ENCODE data around the gene MYLK.

The MYLK gene

DNA sequence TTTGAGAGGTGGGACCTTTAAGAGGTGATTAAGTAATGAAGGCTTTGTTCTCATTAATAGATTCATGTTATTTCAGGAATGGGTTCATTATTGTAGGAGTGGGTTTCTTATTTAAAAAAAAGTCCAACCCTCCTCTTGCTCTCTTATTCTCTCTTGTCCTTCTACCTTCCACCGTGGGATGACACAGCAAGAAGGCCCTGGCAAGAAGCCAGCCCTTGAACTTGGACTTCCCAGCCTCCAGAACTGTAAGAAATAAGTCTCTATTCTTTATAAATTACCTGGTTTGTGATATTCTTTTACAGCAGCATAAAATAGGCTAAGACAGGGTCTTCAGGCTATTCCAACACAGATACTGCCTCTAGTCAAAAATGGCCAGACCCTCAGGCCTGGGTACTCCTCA lies 62.2 kb downstream of the MYLK start:
- no peak for DNase-seq (ENCODE audit: low read depth)

DNA sequence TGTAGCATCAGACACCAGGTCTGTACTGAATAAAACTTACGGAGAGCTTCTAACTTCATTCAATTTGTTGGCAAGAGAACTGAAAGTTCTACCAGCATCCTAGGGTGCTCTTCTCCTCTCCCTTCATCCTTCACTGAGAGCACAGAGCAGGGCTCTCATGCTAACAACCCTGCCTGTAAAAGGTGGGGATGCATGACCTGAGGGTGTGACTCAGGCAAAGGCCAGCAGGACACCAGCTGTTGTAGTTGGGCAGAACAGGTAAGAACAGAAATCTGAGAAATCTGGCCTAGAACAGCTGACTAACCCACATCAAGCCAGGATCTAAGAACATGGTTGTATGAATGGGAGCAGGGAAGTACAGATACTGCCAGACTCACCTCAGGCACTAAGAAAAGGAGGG lies 64.2 kb downstream of the MYLK start:
- DNase-seq (ENCODE audit: low read depth), result no peak

DNA sequence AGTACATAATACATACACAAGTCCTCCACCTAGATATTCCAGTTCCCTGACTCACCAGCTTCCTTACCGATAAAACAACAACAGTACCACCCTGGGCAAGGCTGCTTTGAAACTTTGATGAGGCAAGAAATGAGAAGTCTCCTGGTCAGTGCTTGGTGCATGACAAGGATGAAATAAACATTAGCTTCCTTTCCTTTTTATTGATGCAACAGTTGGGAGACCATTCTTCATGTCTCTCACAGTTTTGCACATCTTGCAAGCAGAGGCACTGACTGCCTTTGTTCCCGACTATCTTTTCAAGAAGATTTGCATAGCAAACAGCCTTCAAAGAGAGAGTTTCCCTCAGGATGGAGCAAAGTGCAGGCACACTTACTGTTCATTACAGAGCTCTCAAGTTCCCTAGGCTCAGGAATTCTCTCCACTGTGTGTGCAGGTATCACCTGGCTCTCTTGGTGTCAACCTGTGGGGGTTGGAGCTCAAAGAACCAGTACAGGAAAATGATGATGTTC lies 65.2 kb downstream of the MYLK start:
- no peak for DNase-seq (ENCODE audit: low read depth)

GRCh38 chr3:123818324-123818920 lies 65.7 kb downstream of the MYLK start:
- no peak for DNase-seq (ENCODE audit: low read depth)

DNA sequence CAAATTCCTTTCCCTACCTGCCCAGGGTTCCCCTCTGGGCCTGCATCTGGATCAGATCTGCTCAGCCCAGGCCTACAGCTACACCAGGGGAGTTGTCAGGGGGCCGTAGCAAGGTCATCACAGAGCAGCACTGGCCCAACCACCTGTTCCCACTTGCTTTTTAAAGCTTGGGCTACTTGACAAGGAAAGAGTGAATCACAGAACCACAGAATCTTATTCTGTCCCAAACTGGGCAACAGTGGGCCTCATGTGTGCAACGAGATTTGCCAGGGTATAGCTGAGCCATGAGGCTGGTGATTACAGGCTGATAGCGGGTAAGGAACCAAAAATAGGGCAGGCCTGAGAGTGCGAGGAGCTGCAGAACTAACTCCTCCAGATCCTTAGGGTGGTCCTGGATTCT lies 66.7 kb downstream of the MYLK start:
- DNase-seq (ENCODE audit: low read depth), result no peak

DNA sequence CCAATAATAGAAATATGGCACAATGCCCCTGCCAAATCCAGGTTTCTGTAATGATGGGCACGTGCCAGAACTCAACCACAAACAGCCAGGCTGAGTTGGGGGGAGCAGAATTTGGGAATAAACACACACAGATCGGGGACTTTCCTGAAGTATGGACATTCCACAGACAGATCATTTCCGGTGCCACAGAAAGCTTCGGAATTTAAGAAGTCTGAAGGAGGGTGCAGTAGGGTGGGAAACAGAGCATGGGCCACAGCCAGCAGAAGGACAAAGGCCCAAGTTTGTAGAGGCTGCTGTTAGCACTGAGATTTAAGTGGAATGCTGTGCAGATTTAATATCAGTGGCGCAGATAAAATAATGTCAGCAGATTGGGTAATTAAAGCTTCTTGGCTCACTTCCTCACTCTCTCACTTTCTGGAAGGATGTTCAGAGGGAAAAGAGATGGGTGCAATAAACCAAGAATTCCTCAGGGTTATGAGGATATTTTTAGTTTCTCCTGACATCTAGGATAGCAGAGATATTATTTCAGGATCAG lies 67.4 kb downstream of the MYLK start:
- no peak for DNase-seq (ENCODE audit: low read depth)

GRCh38 chr3:123815981-123816380 lies 68.2 kb downstream of the MYLK start:
- DNase-seq (ENCODE audit: low read depth), result no peak

- DNase-seq (ENCODE audit: low read depth), result no peak
Measured at GRCh38 chr3:123813876-123814275, 70.3 kb downstream of the MYLK start.

DNA sequence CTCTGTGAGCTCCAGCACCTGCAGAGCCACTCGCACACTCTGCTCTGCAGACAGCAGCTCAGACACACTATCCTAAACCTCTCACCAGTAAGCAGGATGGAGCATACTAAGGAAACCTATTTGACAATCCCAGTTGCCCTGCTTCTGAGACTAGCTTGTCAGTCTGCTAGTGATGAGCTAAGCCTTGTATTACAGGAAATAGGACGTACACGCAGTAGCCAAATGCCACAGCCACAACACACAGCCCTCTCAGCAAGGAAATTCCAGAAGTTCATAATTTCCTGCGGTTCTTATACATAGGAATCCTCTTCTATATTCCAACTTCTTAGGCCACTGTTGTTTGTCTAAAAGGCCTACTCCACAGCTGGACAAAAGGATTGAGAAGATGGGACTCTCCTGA lies 74.5 kb downstream of the MYLK start:
- no peak for DNase-seq (ENCODE audit: low read depth)

GRCh38 chr3:123808812-123809211 lies 75.3 kb downstream of the MYLK start:
- no peak for DNase-seq (ENCODE audit: low read depth)

DNA sequence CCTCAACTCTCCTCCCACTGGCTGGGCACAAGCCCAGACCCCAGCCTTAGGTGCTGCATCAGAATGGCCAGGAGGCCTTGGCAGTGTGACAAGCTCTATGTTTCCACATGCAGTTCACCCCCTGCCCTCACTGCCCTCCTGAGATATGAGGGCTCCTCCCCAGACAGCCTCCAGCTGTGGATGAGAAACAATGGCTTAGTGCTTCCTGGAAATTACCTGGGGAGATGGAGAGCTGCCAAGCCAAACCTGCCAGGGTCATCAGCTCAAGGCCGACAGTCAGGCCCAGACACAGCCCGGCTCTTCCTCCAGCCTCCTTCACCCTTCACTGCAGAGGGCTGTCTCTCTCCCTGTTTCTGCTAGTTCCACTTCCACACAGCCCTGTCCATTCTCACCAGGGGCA lies 76.3 kb downstream of the MYLK start:
- no peak for DNase-seq (ENCODE audit: low read depth)

- DNase-seq (ENCODE audit: low read depth), result no peak
Measured at GRCh38 chr3:123805504-123805903, 78.6 kb downstream of the MYLK start.

DNA sequence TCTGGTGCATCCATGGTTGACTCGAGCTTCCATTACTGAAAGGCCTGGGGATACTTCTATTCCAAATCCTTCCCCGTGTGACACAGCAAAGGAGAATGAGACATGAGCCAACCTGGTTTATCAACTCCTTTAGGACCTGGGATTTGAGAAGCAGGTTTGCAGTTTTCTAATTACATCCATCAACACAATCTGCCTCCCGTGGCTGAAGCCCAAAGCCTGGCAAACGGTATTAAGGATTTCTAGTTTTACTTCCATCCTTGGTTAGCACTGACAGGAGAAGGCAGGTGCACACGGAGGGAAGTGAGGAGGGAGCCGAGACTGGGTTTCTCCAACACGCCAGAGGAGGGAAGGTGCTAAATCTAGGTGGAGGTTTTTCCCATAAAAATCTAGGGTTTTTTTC lies 79.0 kb downstream of the MYLK start:
- no peak for DNase-seq (ENCODE audit: low read depth)

DNA sequence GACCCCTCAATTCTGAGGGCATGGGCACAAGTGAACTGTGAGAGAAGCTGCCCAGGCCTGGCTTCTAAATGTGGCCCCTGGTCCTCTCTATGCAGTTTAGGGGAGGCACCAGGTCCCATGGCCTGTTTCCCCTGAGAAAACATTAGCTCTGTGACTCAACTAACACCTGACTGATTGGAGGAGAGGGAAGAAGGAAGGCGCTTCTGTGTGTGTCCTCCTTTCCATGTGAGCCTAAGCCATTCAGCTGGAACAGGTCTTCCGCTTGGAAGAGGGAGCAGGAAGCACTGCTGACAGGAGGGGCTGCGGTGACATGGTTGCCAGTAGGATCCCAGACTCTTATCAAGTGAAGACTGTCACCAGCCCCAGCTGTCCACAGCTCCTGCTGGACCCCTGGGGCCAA lies 79.5 kb downstream of the MYLK start:
- no peak for DNase-seq (ENCODE audit: low read depth)

- no peak for DNase-seq (ENCODE audit: low read depth)
Measured at GRCh38 chr3:123803521-123803920, 80.6 kb downstream of the MYLK start.

GRCh38 chr3:123802007-123802625 lies 82.0 kb downstream of the MYLK start:
- DNase-seq (ENCODE audit: low read depth), result no peak

DNA sequence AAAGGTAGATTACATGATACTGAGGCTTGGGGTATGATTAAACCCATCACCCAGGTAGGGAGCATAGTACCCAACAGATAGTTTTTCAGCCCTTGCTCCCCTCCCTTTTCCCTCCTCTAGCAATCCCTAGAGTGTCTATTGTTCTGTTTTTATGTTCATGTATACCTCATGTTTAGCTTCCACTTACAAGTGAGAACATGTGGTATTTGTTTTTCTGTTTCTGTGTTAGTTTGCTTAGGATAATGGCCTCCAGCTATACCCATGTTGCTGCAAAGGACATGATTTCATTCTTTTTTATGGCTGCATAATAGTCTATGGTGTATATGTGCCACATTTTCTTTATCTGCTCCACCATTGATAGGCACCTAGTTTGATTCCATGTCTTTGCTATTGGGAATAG lies 82.7 kb downstream of the MYLK start:
- DNase-seq (ENCODE audit: low read depth), result no peak

- DNase-seq (ENCODE audit: low read depth), result no peak
Measured at GRCh38 chr3:123800362-123800682, 83.8 kb downstream of the MYLK start.

GRCh38 chr3:123799544-123800361 lies 84.4 kb downstream of the MYLK start:
- DNase-seq (ENCODE audit: low read depth), result no peak

DNA sequence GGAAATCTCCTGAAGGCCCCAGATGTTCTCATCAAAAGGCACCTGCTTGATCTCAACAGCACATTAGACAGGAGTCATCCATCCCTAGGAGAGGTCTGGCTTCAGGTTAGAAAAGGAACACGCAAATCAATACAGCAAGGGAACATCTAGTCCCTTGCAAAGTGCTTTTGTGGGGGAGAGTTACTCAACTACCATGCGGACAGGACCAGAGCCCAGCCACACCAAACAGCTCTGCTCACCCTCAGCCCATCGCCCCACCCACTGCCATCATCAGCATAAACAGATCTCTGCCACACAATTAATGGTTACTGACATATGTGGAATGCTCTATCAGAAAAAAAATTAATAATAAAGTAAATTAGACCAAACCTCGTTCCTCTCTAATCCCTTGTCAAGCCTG lies 85.6 kb downstream of the MYLK start:
- DNase-seq (ENCODE audit: low read depth), result no peak

GRCh38 chr3:123795471-123796251 lies 88.5 kb downstream of the MYLK start:
- DNase-seq (ENCODE audit: low read depth), result no peak

DNA sequence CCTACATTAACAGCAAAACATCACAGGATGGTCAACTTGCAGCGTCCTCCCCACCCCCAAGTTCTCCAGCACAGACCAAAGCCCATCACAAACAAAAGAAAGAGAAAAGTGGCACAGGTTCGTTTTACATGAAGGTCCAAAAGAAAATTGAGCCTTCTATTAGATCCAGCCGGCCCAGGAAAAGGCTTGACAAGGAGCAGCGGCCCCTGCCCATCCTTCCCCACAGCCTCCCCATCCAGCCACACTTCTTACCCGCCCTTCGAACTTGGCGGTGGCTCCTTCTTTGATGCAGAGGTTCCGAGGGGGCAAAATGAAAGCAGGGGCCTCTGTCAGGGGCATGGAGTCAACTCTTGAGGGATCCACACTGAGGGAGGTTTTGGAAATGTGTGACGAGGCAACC lies 90.7 kb downstream of the MYLK start:
- DNase-seq (ENCODE audit: low read depth), result no peak

Measured in stimulated activated CD8-positive, alpha-beta memory T cell treated with anti-CD3 and anti-CD28 coated beads, Interleukin-7, amount 100 ng/mL, for 24 hours (primary cell).